GM19395 (cell line): ENCODE results near the gene PRKAG2.

Source experiments
- ATAC-seq: cut with Tn5 transposase; IDR thresholded peaks from one replicate; pipeline ENCODE4 v1.9.1; 2021; ENCODE audit warnings: mild to moderate bottlenecking, moderate library complexity; ENCODE audit not compliant: unreplicated experiment

The PRKAG2 gene

DNA sequence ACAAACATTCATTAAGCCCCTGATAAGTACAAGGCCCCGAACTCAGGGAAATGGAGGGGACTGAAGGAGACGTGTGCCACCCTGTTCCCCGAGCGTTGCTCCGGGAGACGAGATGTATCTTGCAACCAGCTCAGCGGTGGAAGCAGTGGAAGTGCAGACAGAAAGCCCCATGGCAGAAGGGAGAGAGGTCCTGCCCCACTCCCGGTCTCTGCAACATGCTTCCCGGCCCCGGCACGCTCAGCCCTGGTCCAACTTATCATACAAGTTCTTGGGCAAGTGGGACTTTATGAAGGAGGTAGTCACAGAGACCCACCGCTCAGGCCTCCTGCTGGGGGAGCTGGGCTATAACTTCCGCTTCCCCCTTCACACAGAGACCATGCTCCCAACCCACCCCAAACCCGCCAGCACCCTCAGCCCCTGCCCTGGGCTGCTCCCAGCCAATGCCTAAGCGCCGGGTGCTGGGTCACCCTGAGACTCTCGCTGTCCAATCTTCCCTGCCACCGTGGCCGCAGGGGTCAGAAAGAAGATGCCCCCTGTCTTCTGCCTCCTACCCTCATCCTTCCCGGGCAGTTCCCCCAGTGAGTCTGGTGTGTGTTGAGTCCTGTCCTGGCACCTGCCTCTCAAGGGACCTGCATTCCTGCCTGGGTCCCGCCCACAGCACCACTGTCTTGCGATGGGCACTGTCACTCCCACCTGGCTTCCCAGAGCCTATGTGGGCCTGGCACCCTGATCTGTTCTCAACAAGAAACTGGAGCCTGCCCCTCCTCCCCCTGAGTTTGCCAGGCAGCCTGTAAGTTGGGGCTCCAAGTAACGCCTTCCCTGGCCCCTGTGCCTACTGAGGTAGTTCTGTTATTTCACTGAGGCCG, 157.7 kb downstream of the PRKAG2 start:
- no peak for ATAC-seq

DNA sequence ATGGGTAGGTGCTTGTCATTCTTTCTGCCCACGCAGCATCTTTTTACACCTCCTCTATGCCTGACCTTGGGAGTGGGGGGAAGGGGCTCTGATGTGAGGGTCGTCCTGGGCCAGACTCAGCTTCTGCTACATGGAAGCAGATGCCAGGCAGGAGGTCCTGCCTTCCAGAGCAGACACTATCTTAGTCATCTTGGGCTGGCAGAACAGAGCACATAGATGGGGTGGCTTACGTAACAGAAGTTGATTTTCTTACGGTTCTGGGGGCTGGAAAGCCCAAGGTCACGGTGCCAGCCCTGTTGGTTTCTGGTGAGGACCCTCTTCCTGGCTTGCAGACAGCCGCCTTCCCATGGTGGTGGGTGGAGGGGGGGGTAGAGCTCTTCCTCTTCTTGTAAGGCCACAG, 159.0 kb downstream of the PRKAG2 start:
- no peak for ATAC-seq

GRCh38 chr7:151717415-151717814, 159.5 kb downstream of the PRKAG2 start:
- no peak for ATAC-seq

GRCh38 chr7:151716323-151716722, 160.6 kb downstream of the PRKAG2 start:
- ATAC-seq, result no peak

- ATAC-seq, result no peak
Observed at GRCh38 chr7:151715666-151716315, 161.1 kb downstream of the PRKAG2 start.

DNA sequence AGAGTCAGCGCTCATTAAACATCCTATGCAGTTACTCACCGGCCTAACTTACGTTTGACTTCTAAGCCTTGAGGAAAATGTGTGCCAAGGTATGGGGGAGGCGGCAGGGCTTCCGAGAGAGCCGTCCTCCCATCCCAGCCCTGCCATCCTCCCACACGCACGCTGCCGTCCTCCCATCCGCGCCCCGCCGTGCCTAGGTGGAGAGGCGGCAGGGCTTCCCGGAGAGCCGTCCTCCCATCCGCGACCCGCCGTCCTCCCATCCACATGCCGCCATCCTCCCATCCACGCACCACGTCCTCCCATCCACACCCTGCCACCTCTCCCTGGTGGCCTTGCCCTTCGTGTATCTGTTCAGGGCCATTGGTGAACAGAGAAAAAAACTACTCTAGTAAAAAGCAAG, 162.7 kb downstream of the PRKAG2 start:
- ATAC-seq, result no peak

- ATAC-seq, result no peak
Observed at GRCh38 chr7:151712810-151713125, 164.1 kb downstream of the PRKAG2 start.

GRCh38 chr7:151711906-151712809, 164.8 kb downstream of the PRKAG2 start:
- no peak for ATAC-seq

GRCh38 chr7:151711435-151711872, 165.5 kb downstream of the PRKAG2 start:
- ATAC-seq, result no peak

- no peak for ATAC-seq
Observed at GRCh38 chr7:151710646-151711434, 166.1 kb downstream of the PRKAG2 start.

DNA sequence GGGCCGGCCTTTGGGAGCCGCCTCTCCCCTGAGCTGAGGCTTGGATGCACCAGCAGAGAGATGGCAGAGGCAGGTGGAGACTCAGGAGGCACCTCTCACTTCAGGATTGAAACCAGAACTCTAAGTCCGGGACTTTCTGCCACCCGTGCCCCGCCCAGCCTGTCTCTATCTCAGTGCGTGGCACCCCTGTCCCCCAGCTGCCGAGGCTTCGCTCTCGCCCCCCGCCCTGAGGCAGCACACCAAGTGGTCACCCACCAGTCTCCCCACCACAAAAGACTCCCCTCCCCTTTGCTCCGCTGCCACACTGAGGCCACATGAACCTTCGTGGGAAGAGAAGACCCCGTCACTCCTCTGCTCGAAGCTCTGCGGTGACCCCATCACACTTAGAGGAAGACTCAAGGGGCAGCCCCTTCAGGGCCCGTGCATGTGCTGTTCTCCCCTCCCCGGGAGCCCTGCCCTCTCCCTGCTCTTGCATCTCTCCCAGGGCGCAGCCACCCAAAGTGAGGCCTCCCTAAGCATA, 166.7 kb downstream of the PRKAG2 start:
- no peak for ATAC-seq

DNA sequence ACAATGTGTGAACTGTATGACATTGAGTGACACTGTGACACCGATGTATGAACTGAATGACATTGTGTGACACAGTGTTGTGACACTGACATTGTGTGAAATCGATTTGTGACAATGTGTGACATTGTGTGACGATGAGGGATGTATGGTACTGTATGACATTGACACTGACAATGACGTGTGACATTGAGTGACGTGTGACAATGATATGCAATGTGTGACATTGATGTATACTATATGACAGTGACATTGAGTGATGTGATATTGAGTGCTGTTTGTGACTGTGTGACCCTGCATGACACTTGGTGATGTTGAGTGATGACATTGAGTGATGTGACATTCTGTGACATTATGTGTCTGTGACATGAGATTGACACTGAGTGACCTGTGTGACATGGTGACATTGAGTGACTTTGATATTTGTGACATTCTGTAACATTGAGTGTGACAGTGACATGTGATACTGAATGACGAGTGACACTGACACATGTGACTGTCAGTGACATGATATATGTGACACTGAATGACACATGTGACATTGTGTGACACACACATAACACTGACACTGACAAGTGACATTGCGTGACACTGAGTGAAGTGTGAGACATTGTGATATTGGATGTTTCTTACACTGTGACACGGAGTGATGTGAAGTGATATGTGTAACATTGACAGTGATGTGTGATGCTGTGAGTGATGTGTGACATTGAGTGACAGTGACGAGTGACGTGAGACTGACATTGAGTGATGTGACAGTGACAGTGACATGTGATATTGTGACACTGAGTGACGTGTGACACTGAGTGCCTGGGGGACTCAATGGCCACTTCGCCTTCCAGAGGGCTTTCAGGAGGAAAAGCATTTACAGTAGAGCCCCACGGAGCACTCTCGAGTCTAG, 167.5 kb downstream of the PRKAG2 start:
- no peak for ATAC-seq

DNA sequence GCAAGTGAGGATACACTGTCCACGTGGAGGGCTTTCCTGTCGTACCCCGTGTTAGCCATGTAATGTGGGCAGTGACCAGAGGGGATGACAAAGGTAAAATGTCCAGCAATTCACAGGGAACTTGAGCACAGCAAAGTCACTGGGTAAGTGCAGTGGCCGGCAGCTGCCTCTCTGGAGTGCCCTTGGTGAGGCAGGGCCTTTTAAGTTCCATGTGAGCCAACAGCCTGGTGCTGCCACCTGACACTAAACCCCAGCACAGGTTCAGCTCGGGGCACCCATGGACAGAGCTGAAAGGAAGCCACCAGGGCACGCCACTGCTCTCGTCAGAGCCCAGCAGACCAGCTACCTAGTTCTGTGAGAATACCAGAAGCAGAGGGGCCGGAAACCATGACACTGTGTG, 168.3 kb downstream of the PRKAG2 start:
- no peak for ATAC-seq

GRCh38 chr7:151707757-151708156, 169.2 kb downstream of the PRKAG2 start:
- ATAC-seq, result no peak

DNA sequence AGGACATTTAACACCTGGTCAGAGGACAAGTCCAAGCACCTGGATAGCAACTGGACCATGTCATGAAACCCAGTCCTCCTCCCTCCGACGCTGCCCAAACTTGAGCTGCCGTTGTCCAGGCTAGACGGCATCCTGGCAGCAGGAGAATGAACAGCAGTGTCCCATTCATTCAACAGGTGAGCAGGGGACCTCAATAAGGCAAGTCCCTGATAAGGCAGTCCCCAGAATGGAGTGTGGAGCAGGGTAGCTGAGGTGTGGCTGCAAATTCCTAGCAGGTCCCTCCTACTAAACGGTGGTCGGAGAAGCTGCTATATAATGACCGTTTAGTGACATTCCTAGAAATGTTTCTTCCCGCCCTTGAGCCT, 169.8 kb downstream of the PRKAG2 start:
- no peak for ATAC-seq

- ATAC-seq, result no peak
Observed at GRCh38 chr7:151706277-151707104, 170.4 kb downstream of the PRKAG2 start.

- no peak for ATAC-seq
Observed at GRCh38 chr7:151705636-151706276, 171.2 kb downstream of the PRKAG2 start.

GRCh38 chr7:151704960-151705635, 171.8 kb downstream of the PRKAG2 start:
- no peak for ATAC-seq
